ENCODE results near the gene ANO10. TPM values are rescaled to one million over a fixed set of nuclear protein-coding genes. Genes with fewer than 3 reads are reported as not detected.
"Not testable (repeated sequence)": the region's sequence is repeated elsewhere in the genome, so short reads cannot be mapped to it uniquely, and the experiment has no call there.

The ANO10 gene
- total RNA-seq, 4 donors from 2014 or later: 20.9 to 70.5 (median 48.0) TPM

GRCh38 chr3:43612419-43612818 lies 9.4 kb downstream of the ANO10 start:
- Histone ChIP-seq H3K27me3 (no peaks in the 10 kb centered on the region), H3K36me3 (no peaks in the 10 kb centered on the region), H3K4me3 (peak overlapping the region in 1 of 4 donors; percentile 10), H3K9me3 (no peaks in the 10 kb centered on the region), H3K4me1 (peaks cover 0 to 46% (median 18%) of the 10 kb centered on the region in 4 donors), H3K27ac (peak overlapping the region; percentile 76 to 83 (median 78))
- DNase-seq: no peak
- in situ Hi-C loops (cut with MboI; ENCODE audit: low pct_ligation_motif_present in 1 of 4, low pct_unique_long_range_greater_than_20kb in 1 of 4, low sequenced_read_pairs in 3 of 4): no loop called here
- TF ChIP-seq POLR2AphosphoS5 (IDR thresholded peaks at IDR 0.05) (peak in 1 of 3 donors; percentile 64), POLR2A (IDR thresholded peaks at IDR 0.05) (no peak)
- intact Hi-C loops (cut with DNase I; ENCODE audit: low total_unique reads): no loop called here

GRCh38 chr3:43609406-43609805 lies 12.4 kb downstream of the ANO10 start:
- in situ Hi-C loops (cut with MboI; ENCODE audit: low pct_ligation_motif_present in 1 of 4, low pct_unique_long_range_greater_than_20kb in 1 of 4, low sequenced_read_pairs in 3 of 4) (no loop called here), intact Hi-C loops (cut with DNase I; ENCODE audit: low total_unique reads) (no loop called here)
- Histone ChIP-seq H3K9me3 (no peaks in the 10 kb centered on the region), H3K36me3 (peaks cover 0 to 13% (median 0%) of the 10 kb centered on the region in 4 donors), H3K4me1 (peaks cover 0 to 36% (median 14%) of the 10 kb centered on the region in 4 donors), H3K27me3 (no peaks in the 10 kb centered on the region), H3K4me3 (no peak overlapping the region), H3K27ac (no peak overlapping the region)
- 100% methylated on average over 1 of the region's 1 CpG for WGBS, 2 donors (ENCODE audit: low coverage in 1 of 2)
- TF ChIP-seq POLR2AphosphoS5 (IDR thresholded peaks at IDR 0.05) (no peak), POLR2A (IDR thresholded peaks at IDR 0.05) (no peak), EP300 (IDR thresholded peaks at IDR 0.05; ENCODE audit: low read depth) (no peak)
- TF ChIP-seq, protein P1, sequence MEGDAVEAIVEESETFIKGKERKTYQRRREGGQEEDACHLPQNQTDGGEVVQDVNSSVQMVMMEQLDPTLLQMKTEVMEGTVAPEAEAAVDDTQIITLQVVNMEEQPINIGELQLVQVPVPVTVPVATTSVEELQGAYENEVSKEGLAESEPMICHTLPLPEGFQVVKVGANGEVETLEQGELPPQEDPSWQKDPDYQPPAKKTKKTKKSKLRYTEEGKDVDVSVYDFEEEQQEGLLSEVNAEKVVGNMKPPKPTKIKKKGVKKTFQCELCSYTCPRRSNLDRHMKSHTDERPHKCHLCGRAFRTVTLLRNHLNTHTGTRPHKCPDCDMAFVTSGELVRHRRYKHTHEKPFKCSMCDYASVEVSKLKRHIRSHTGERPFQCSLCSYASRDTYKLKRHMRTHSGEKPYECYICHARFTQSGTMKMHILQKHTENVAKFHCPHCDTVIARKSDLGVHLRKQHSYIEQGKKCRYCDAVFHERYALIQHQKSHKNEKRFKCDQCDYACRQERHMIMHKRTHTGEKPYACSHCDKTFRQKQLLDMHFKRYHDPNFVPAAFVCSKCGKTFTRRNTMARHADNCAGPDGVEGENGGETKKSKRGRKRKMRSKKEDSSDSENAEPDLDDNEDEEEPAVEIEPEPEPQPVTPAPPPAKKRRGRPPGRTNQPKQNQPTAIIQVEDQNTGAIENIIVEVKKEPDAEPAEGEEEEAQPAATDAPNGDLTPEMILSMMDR (IDR thresholded peaks at IDR 0.05): no peak
- DNase-seq: no peak

GRCh38 chr3:43608751-43609150 lies 13.1 kb downstream of the ANO10 start:
- intact Hi-C loops (cut with DNase I; ENCODE audit: low total_unique reads): no loop called here
- Histone ChIP-seq H3K4me3 (no peak overlapping the region), H3K27me3 (no peaks in the 10 kb centered on the region), H3K4me1 (peaks cover 0 to 31% (median 13%) of the 10 kb centered on the region in 4 donors), H3K36me3 (peaks cover 0 to 18% (median 1%) of the 10 kb centered on the region in 4 donors), H3K9me3 (no peaks in the 10 kb centered on the region), H3K27ac (no peak overlapping the region)
- 89 to 93% methylated on average over 1 of the region's 1 CpG for WGBS, 2 donors (ENCODE audit: low coverage in 1 of 2)
- DNase-seq: no peak
- in situ Hi-C loops (cut with MboI; ENCODE audit: low pct_ligation_motif_present in 1 of 4, low pct_unique_long_range_greater_than_20kb in 1 of 4, low sequenced_read_pairs in 3 of 4): no loop called here
- TF ChIP-seq POLR2A (IDR thresholded peaks at IDR 0.05) (no peak), POLR2AphosphoS5 (IDR thresholded peaks at IDR 0.05) (no peak), EP300 (IDR thresholded peaks at IDR 0.05; ENCODE audit: low read depth) (no peak)
- TF ChIP-seq, protein P1 (IDR thresholded peaks at IDR 0.05): no peak

GRCh38 chr3:43606284-43606683 lies 15.5 kb downstream of the ANO10 start:
- no peaks in the 10 kb centered on the region for H3K27me3 ChIP-seq
- no peak overlapping the region for H3K4me3 ChIP-seq
- no peak for DNase-seq
- intact Hi-C loops (cut with DNase I; ENCODE audit: low total_unique reads) (loop anchor here (1.0 kb wide), 1 partner anchor 23 kb away; no protein-coding TSS in a partner anchor), in situ Hi-C loops (cut with MboI; ENCODE audit: low pct_ligation_motif_present in 1 of 4, low pct_unique_long_range_greater_than_20kb in 1 of 4, low sequenced_read_pairs in 3 of 4) (no loop called here)
- 71 to 86% methylated on average over 2 of the region's 2 CpGs for WGBS, 2 donors (ENCODE audit: low coverage in 1 of 2)
- peaks cover 0 to 18% (median 2%) of the 10 kb centered on the region in 4 donors for H3K36me3 ChIP-seq
- TF ChIP-seq POLR2AphosphoS5 (IDR thresholded peaks at IDR 0.05) (no peak), POLR2A (IDR thresholded peaks at IDR 0.05) (no peak), EP300 (IDR thresholded peaks at IDR 0.05; ENCODE audit: low read depth) (no peak)
- TF ChIP-seq, protein P1 (IDR thresholded peaks at IDR 0.05): no peak
- H3K27ac ChIP-seq: no peak overlapping the region
- H3K9me3 ChIP-seq: no peaks in the 10 kb centered on the region
- H3K4me1 ChIP-seq: peaks cover 0 to 11% (median 3%) of the 10 kb centered on the region in 4 donors

DNA sequence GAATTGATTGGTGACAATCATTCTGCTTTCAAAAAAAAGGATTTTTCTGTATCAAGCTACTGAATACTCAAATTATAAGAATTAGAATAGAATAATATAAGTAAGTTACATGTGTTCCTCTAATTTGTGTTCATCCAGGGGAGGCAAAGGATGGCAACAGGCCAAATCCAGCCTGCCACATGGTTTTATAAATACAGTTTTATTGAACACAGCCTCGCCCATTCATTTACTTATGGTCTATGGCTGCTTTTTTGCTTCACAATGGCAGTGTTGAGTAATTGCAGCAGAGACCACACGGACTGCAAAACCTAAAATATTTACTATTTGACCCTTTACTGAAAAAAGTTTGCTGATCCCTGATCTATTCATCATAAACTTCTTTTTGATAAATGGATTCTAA lies 21.9 kb downstream of the ANO10 start:
- DNase-seq; H3K4me1 ChIP-seq; H3K4me3 ChIP-seq; H3K27me3 ChIP-seq; intact Hi-C loops (cut with DNase I; ENCODE audit: low total_unique reads); H3K27ac ChIP-seq; in situ Hi-C loops (cut with MboI; ENCODE audit: low pct_ligation_motif_present in 1 of 4, low pct_unique_long_range_greater_than_20kb in 1 of 4, low sequenced_read_pairs in 3 of 4); H3K9me3 ChIP-seq: not testable (repeated sequence)
- peaks cover 0 to 17% (median 6%) of the 10 kb centered on the region in 4 donors for H3K36me3 ChIP-seq
- WGBS, 2 donors (ENCODE audit: low coverage in 1 of 2): 51% methylated on average over 2 of the region's 2 CpGs; no CpG with 5 or more reads in 1 of the 2 donors
